Right renal cortex interstitium (tissue), 3 donors: ENCODE results near the gene KDM3B. TPM values are rescaled to one million over a fixed set of nuclear protein-coding genes. Genes with fewer than 3 reads are reported as not detected.

Experiments
- polyA plus RNA-seq, 3 donors: library from polyadenylated mRNA; unstranded; fragments of 120-200 nt; gene quantifications; one replicate each; pipeline ENCODE4 v1.2.1, GENCODE V29; 2013; ENCODE audit not compliant: insufficient read length in 3 of 3

Gene KDM3B
- polyA plus RNA-seq, 3 donors = 96.6 to 102 (median 98.6) TPM

Other genes with a start within 250 kb of the KDM3B start
- 10 to 100 TPM; 22.7 to 24.9 (median 23.3) TPM for gene NME5, start 213.3 kb upstream of the KDM3B start, polyA plus RNA-seq
- gene BRD8, start 174.1 kb upstream of the KDM3B start, polyA plus RNA-seq = 100 to 1,000 TPM; 118 to 139 (median 127) TPM
- gene KIF20A, start 173.6 kb upstream of the KDM3B start, polyA plus RNA-seq = 10 to 100 TPM; 44.0 to 47.8 (median 47.0) TPM
- 10 to 100 TPM; 62.1 to 67.3 (median 65.4) TPM for gene CDC23, start 139.4 kb upstream of the KDM3B start, polyA plus RNA-seq
- 1 to 10 TPM; 2.3 to 3.8 (median 3.6) TPM for gene GFRA3, start 78.1 kb upstream of the KDM3B start, polyA plus RNA-seq
- gene CDC25C, start 20.9 kb upstream of the KDM3B start, polyA plus RNA-seq = 1 to 10 TPM; 6.8 to 8.4 (median 7.8) TPM
- gene FAM53C, start 14.4 kb upstream of the KDM3B start, polyA plus RNA-seq = 10 to 100 TPM; 29.3 to 31.1 (median 29.7) TPM
- gene REEP2, start 86.4 kb downstream of the KDM3B start, polyA plus RNA-seq = 10 to 100 TPM in 1 of 3 donors, 1 to 10 TPM in 2; 7.2 to 10.9 (median 8.2) TPM
- 100 to 1,000 TPM; 101 to 410 (median 155) TPM for gene EGR1, start 112.8 kb downstream of the KDM3B start, polyA plus RNA-seq
- 10 to 100 TPM; 75.5 to 82.8 (median 79.5) TPM for gene ETF1, start 190.6 kb downstream of the KDM3B start, polyA plus RNA-seq
- 100 to 1,000 TPM; 345 to 376 (median 350) TPM for gene HSPA9, start 222.7 kb downstream of the KDM3B start, polyA plus RNA-seq